ENCODE measurements around the gene SNRPF.

The SNRPF gene

GRCh38 chr12:95880895-95881294 lies 22.1 kb downstream of the SNRPF start:
- no peak overlapping the region for H3K4me3 Mint-ChIP-seq
- H3K36me3 Mint-ChIP-seq (ENCODE audit: low read depth): no peaks in the 10 kb centered on the region
- no peaks in the 10 kb centered on the region for H3K9me3 Mint-ChIP-seq
- H3K27me3 Mint-ChIP-seq: no peaks in the 10 kb centered on the region
- intact Hi-C loops (cut with micrococcal nuclease): no loop called here
- no peak overlapping the region for H3K27ac Mint-ChIP-seq
- no peaks in the 10 kb centered on the region for H3K4me1 Mint-ChIP-seq (ENCODE audit: low read depth)

GRCh38 chr12:95881331-95881955 lies 22.7 kb downstream of the SNRPF start:
- no peaks in the 10 kb centered on the region for H3K36me3 Mint-ChIP-seq (ENCODE audit: low read depth)
- no peak overlapping the region for H3K4me3 Mint-ChIP-seq
- no peak overlapping the region for H3K27ac Mint-ChIP-seq
- no peaks in the 10 kb centered on the region for H3K9me3 Mint-ChIP-seq
- no peaks in the 10 kb centered on the region for H3K4me1 Mint-ChIP-seq (ENCODE audit: low read depth)
- intact Hi-C loops (cut with micrococcal nuclease): no loop called here
- peaks cover 1% of the 10 kb centered on the region for H3K27me3 Mint-ChIP-seq

GRCh38 chr12:95882080-95882479 lies 23.3 kb downstream of the SNRPF start:
- no peaks in the 10 kb centered on the region for H3K36me3 Mint-ChIP-seq (ENCODE audit: low read depth)
- no peaks in the 10 kb centered on the region for H3K9me3 Mint-ChIP-seq
- H3K27me3 Mint-ChIP-seq: peaks cover 1% of the 10 kb centered on the region
- H3K4me3 Mint-ChIP-seq: no peak overlapping the region
- no peak overlapping the region for H3K27ac Mint-ChIP-seq
- intact Hi-C loops (cut with micrococcal nuclease): no loop called here
- no peaks in the 10 kb centered on the region for H3K4me1 Mint-ChIP-seq (ENCODE audit: low read depth)

GRCh38 chr12:95882873-95883272 lies 24.1 kb downstream of the SNRPF start:
- Mint-ChIP-seq H3K9me3 (no peaks in the 10 kb centered on the region), H3K36me3 (ENCODE audit: low read depth) (no peaks in the 10 kb centered on the region), H3K27ac (no peak overlapping the region), H3K4me1 (ENCODE audit: low read depth) (no peaks in the 10 kb centered on the region), H3K27me3 (peaks cover 3% of the 10 kb centered on the region), H3K4me3 (no peak overlapping the region)
- intact Hi-C loops (cut with micrococcal nuclease): no loop called here

- intact Hi-C loops (cut with micrococcal nuclease): no loop called here
- Mint-ChIP-seq H3K36me3 (ENCODE audit: low read depth) (no peaks in the 10 kb centered on the region), H3K27ac (no peak overlapping the region), H3K4me3 (no peak overlapping the region), H3K9me3 (no peaks in the 10 kb centered on the region), H3K27me3 (peaks cover 3% of the 10 kb centered on the region), H3K4me1 (ENCODE audit: low read depth) (no peaks in the 10 kb centered on the region)
Observed at GRCh38 chr12:95884998-95885397, 26.2 kb downstream of the SNRPF start.

GRCh38 chr12:95887311-95887710 lies 28.6 kb downstream of the SNRPF start:
- no peaks in the 10 kb centered on the region for H3K36me3 Mint-ChIP-seq (ENCODE audit: low read depth)
- H3K4me1 Mint-ChIP-seq (ENCODE audit: low read depth): no peaks in the 10 kb centered on the region
- no peak overlapping the region for H3K27ac Mint-ChIP-seq
- no peaks in the 10 kb centered on the region for H3K9me3 Mint-ChIP-seq
- H3K27me3 Mint-ChIP-seq: peaks cover 3% of the 10 kb centered on the region
- H3K4me3 Mint-ChIP-seq: no peak overlapping the region
- intact Hi-C loops (cut with micrococcal nuclease): no loop called here

- Mint-ChIP-seq H3K9me3 (no peaks in the 10 kb centered on the region), H3K4me1 (ENCODE audit: low read depth) (no peaks in the 10 kb centered on the region), H3K27me3 (peaks cover 7% of the 10 kb centered on the region), H3K36me3 (ENCODE audit: low read depth) (no peaks in the 10 kb centered on the region), H3K4me3 (no peak overlapping the region), H3K27ac (no peak overlapping the region)
- intact Hi-C loops (cut with micrococcal nuclease): no loop called here
Observed at GRCh38 chr12:95890958-95891357, 32.2 kb downstream of the SNRPF start.

GRCh38 chr12:95896846-95897245 lies 38.1 kb downstream of the SNRPF start:
- peaks cover 11% of the 10 kb centered on the region for H3K27me3 Mint-ChIP-seq
- no peaks in the 10 kb centered on the region for H3K9me3 Mint-ChIP-seq
- H3K4me1 Mint-ChIP-seq (ENCODE audit: low read depth): no peaks in the 10 kb centered on the region
- intact Hi-C loops (cut with micrococcal nuclease): no loop called here
- no peaks in the 10 kb centered on the region for H3K36me3 Mint-ChIP-seq (ENCODE audit: low read depth)
- H3K27ac Mint-ChIP-seq: no peak overlapping the region
- H3K4me3 Mint-ChIP-seq: no peak overlapping the region

- H3K27me3 Mint-ChIP-seq: peaks cover 11% of the 10 kb centered on the region
Observed at GRCh38 chr12:95898081-95898480, 39.3 kb downstream of the SNRPF start.

GRCh38 chr12:95908573-95908972 lies 49.8 kb downstream of the SNRPF start:
- H3K9me3 Mint-ChIP-seq: no peaks in the 10 kb centered on the region
- H3K27ac Mint-ChIP-seq: no peak overlapping the region
- intact Hi-C loops (cut with micrococcal nuclease): no loop called here
- H3K27me3 Mint-ChIP-seq: peaks cover 19% of the 10 kb centered on the region
- H3K4me1 Mint-ChIP-seq (ENCODE audit: low read depth): no peaks in the 10 kb centered on the region
- no peak overlapping the region for H3K4me3 Mint-ChIP-seq
- no peaks in the 10 kb centered on the region for H3K36me3 Mint-ChIP-seq (ENCODE audit: low read depth)

More at GRCh38 chr12:95898081-95898480, 39.3 kb downstream of the SNRPF start:
- no peaks in the 10 kb centered on the region for H3K36me3 Mint-ChIP-seq (ENCODE audit: low read depth)
- H3K27ac Mint-ChIP-seq: no peak overlapping the region
- no peaks in the 10 kb centered on the region for H3K4me1 Mint-ChIP-seq (ENCODE audit: low read depth)
- no peak overlapping the region for H3K4me3 Mint-ChIP-seq
- intact Hi-C loops (cut with micrococcal nuclease): no loop called here
- no peaks in the 10 kb centered on the region for H3K9me3 Mint-ChIP-seq

- no peaks in the 10 kb centered on the region for H3K4me1 Mint-ChIP-seq (ENCODE audit: low read depth)
- H3K9me3 Mint-ChIP-seq: no peaks in the 10 kb centered on the region
- intact Hi-C loops (cut with micrococcal nuclease): no loop called here
- no peaks in the 10 kb centered on the region for H3K36me3 Mint-ChIP-seq (ENCODE audit: low read depth)
- H3K27me3 Mint-ChIP-seq: peaks cover 16% of the 10 kb centered on the region
- H3K27ac Mint-ChIP-seq: no peak overlapping the region
- H3K4me3 Mint-ChIP-seq: no peak overlapping the region
Observed at GRCh38 chr12:95909871-95910270, 51.1 kb downstream of the SNRPF start.
